GM12878 (cell line): ENCODE results near the gene PTPRN2. TPM values are rescaled to one million over a fixed set of nuclear protein-coding genes. Genes with fewer than 3 reads are reported as not detected.

Experiments
- ATAC-seq: fragments of 200-7000 bp; cut with Tn5 transposase; 3 replicates; pipeline ENCODE4 v1.9.1; 2020; ENCODE audit warnings: mild to moderate bottlenecking, moderate library complexity
- BruUV-seq: library from RNA; stranded (reverse); fragments of 400-500 nt; replicated peaks from 2 replicates; lab custom pipeline; 2021; lab: Mats Ljungman, UMichigan
- CTCF ChIA-PET: fragments of 300-600 bp; sonication (Branson Sonifier 250); formaldehyde crosslinking; extraction: SDS; loops from one replicate; lab custom pipeline; 2021; ENCODE audit warnings: inconsistent platforms; lab: Yijun Ruan, JAX
- POLR2A ChIA-PET: fragments of 350-600 bp; formaldehyde crosslinking; extraction: SDS; loops from one replicate; lab custom pipeline; 2021; ENCODE audit warnings: inconsistent platforms; lab: Charles Lee
- RAD21 ChIA-PET: fragments of 300-600 bp; sonication (Branson Sonifier 250); formaldehyde crosslinking; loops from one replicate; lab custom pipeline; 2023; ENCODE audit warnings: antibody characterized with exemption; ENCODE audit not compliant: unreplicated experiment; lab: Charles Lee
- SMC1A ChIA-PET: fragments of 300-600 bp; sonication (Branson Sonifier 250); formaldehyde crosslinking; loops from one replicate; lab custom pipeline; 2023; ENCODE audit not compliant: unreplicated experiment, uncharacterized antibody; lab: Charles Lee
- DNase-seq: peaks from one replicate; pipeline ENCODE4 v3.0.0-alpha.2; 2011; ENCODE audit warnings: low read depth, low spot score
- FAIRE-seq: peaks from 3 replicates; lab custom pipeline; 2011; peaks lifted over from hg19 to GRCh38; lab: Jason Lieb, UNC
- H2AFZ ChIP-seq: 2 replicates; pipeline ENCODE4 v1.6.0; 2011; ENCODE audit warnings: low read depth, low read length, control low read depth; ENCODE audit not compliant: control insufficient read depth
- H3K27ac ChIP-seq: 2 replicates; pipeline ENCODE4 v1.5.1; 2011; ENCODE audit warnings: control low read depth; ENCODE audit not compliant: control insufficient read depth, insufficient read depth
- H3K27me3 ChIP-seq, 2 experiments: replicated peaks in 1 of 2; 2 replicates each; pipeline versions ENCODE4 v1.6.0 to v1.6.1; 2011; ENCODE audit warnings: low read length in 1 of 2; ENCODE audit not compliant: control insufficient read depth in 2 of 2, insufficient read depth in 2 of 2
- H3K36me3 ChIP-seq, 2 experiments: 2 replicates each; pipeline ENCODE4 v1.5.1; 2011; ENCODE audit warnings: low read length in 1 of 2; ENCODE audit not compliant: control insufficient read depth in 2 of 2, insufficient read depth in 2 of 2
- H3K4me1 ChIP-seq: 2 replicates; pipeline ENCODE4 v1.6.1; 2011; ENCODE audit warnings: mild to moderate bottlenecking, low read length, moderate library complexity, mixed read lengths; ENCODE audit not compliant: control insufficient read depth, insufficient read depth
- H3K4me2 ChIP-seq: 2 replicates; pipeline ENCODE4 v1.6.0; 2011; ENCODE audit warnings: control low read depth; ENCODE audit not compliant: control insufficient read depth, insufficient read depth
- H3K4me3 ChIP-seq: fragments of 200-600 bp; sonication (generic); 2 replicates; pipeline ENCODE4 v1.5.1; 2016
- H3K79me2 ChIP-seq: 2 replicates; pipeline ENCODE4 v1.6.0; 2011; ENCODE audit warnings: low read length; ENCODE audit not compliant: control insufficient read depth, insufficient read depth
- H3K9ac ChIP-seq: 2 replicates; pipeline ENCODE4 v1.8.0; 2011; ENCODE audit warnings: low read length, control low read depth, mixed read lengths; ENCODE audit not compliant: control insufficient read depth, insufficient read depth
- H3K9me3 ChIP-seq: replicated peaks from 3 replicates; pipeline ENCODE4 v1.5.1; 2011; ENCODE audit warnings: mild to moderate bottlenecking, low read length; ENCODE audit not compliant: control insufficient read depth, insufficient read depth
- H4K20me1 ChIP-seq: 2 replicates; pipeline ENCODE4 v1.6.0; 2011; ENCODE audit not compliant: control insufficient read depth, insufficient read depth
- BACH1 ChIP-seq: fragments of 450-650 bp; IDR thresholded peaks from 2 replicates; pipeline ENCODE4 v1.6.1; 2017; ENCODE audit warnings: mild to moderate bottlenecking, borderline replicate concordance
- BCLAF1 ChIP-seq: fragments of 450-650 bp; IDR thresholded peaks from 2 replicates; pipeline ENCODE4 v1.6.1; 2017; ENCODE audit warnings: antibody characterized with exemption, mild to moderate bottlenecking, moderate library complexity
- BMI1 ChIP-seq: fragments of 450-650 bp; IDR thresholded peaks from 2 replicates; pipeline ENCODE4 v1.6.1; 2016; ENCODE audit warnings: mild to moderate bottlenecking, moderate library complexity, borderline replicate concordance
- CBFB ChIP-seq: IDR thresholded peaks from 2 replicates; pipeline ENCODE4 v1.6.1; 2016; ENCODE audit warnings: antibody characterized with exemption, low read depth
- CBX5 ChIP-seq: sonication (generic); IDR thresholded peaks from 2 replicates; pipeline ENCODE4 v1.6.1; 2016; ENCODE audit warnings: low read depth, moderate library complexity, mild to moderate bottlenecking, inconsistent platforms
- CHD1 ChIP-seq: IDR thresholded peaks from 2 replicates; pipeline ENCODE4 v1.6.1; 2012; ENCODE audit warnings: low read depth, low read length, improper control_type of control experiment
- CHD2 ChIP-seq: IDR thresholded peaks from 2 replicates; pipeline ENCODE4 v1.6.1; 2011; ENCODE audit warnings: low read depth, low read length, improper control_type of control experiment, borderline replicate concordance
- CHD4 ChIP-seq: fragments of 200-600 bp; sonication (generic); IDR thresholded peaks from 2 replicates; pipeline ENCODE4 v1.6.1; 2016; ENCODE audit warnings: mild to moderate bottlenecking
- ELK1 ChIP-seq: IDR thresholded peaks from 2 replicates; pipeline ENCODE4 v1.6.1; 2012; ENCODE audit warnings: low read depth, low read length, improper control_type of control experiment
- HDGF ChIP-seq: fragments of 450-650 bp; IDR thresholded peaks from 2 replicates; pipeline ENCODE4 v1.6.1; 2016; ENCODE audit warnings: antibody characterized with exemption
- MTA3 ChIP-seq: IDR thresholded peaks from 2 replicates; pipeline ENCODE4 v1.6.1; 2012; ENCODE audit warnings: low read length, inconsistent platforms, borderline replicate concordance
- NBN ChIP-seq: fragments of 450-650 bp; IDR thresholded peaks from 2 replicates; pipeline ENCODE4 v1.6.1; 2016
- REST ChIP-seq: IDR thresholded peaks from 2 replicates; pipeline ENCODE4 v1.6.1; 2012; ENCODE audit warnings: mild to moderate bottlenecking, low read depth, low read length
- SMARCA5 ChIP-seq: fragments of 450-650 bp; IDR thresholded peaks from 2 replicates; pipeline ENCODE4 v1.6.1; 2017; ENCODE audit warnings: mild to moderate bottlenecking
- SPI1 ChIP-seq: IDR thresholded peaks from 2 replicates; pipeline ENCODE4 v1.6.1; 2011; ENCODE audit warnings: low read depth, mild to moderate bottlenecking, low read length, moderate library complexity, borderline replicate concordance; ENCODE audit not compliant: insufficient read depth
- SUPT20H ChIP-seq: IDR thresholded peaks from 2 replicates; pipeline ENCODE4 v1.6.1; 2011; ENCODE audit warnings: low read depth, mild to moderate bottlenecking, low read length, moderate library complexity, borderline replicate concordance; ENCODE audit not compliant: control insufficient read depth
- TCF12 ChIP-seq: IDR thresholded peaks from 2 replicates; pipeline ENCODE4 v1.6.1; 2011; ENCODE audit warnings: low read depth, mild to moderate bottlenecking, low read length
- WRNIP1 ChIP-seq: IDR thresholded peaks from 2 replicates; pipeline ENCODE4 v1.6.1; 2011; ENCODE audit warnings: low read depth, low read length, improper control_type of control experiment, borderline replicate concordance
- WGBS: methylation state at CpG from one replicate; pipeline ENCODE4 v1.1.6; 2016; ENCODE audit warnings: low lambda C conversion rate; ENCODE audit not compliant: insufficient replicate concordance, insufficient coverage; ENCODE audit errors: missing lambda C conversion rate; 5-methylcytosine and 5-hydroxymethylcytosine counted together
- in situ Hi-C: fragments of 300-500 bp; cut with MboI; formaldehyde crosslinking; loops from 9 replicates; pipeline ENCODE4 v1.14.3; 2018; ENCODE audit warnings: mixed read lengths
- intact Hi-C: fragments of 100-400 bp; cut with micrococcal nuclease; formaldehyde crosslinking; loops from one replicate; pipeline ENCODE4 v1.14.2; 2022; ENCODE audit not compliant: unreplicated experiment
- polyA plus RNA-seq, 11 experiments: library from polyadenylated mRNA; depleted of rRNA in 4 of 11; unstranded in 6 of 11; stranded (reverse) in 5 of 11; fragments of >200 nt; fragmentation: Nextera tagmentation in 4 of 11; fragmentation: Illumina TruSeq in 1 of 11; extraction: Ambion mirVana in 4 of 11; extraction: Trizol in 1 of 11; gene quantifications; 1 replicate in 1 of 11; 2 replicates in 10 of 11; pipeline versions ENCODE4 v1.2.1 to v1.2.3, GENCODE V29; 2011 to 2016; ENCODE audit warnings: inconsistent platforms in 2 of 11, missing spikeins in 2 of 11, low read depth in 1 of 11
- total RNA-seq, 4 experiments: library from RNA; depleted of rRNA in 3 of 4; stranded (reverse); fragments of >200 nt in 3 of 4; fragmentation: Illumina TruSeq in 1 of 4; extraction: Trizol in 1 of 4; gene quantifications; 2 replicates each; pipeline versions ENCODE4 v1.2.1 to v1.2.3, GENCODE V29; 2013 to 2021

PTPRN2 gene
- total and polyA plus RNA-seq, 10 of the 15 experiments (the other 5 are each of a cell fraction or from before 2014, with no cell fraction given): 5.4 TPM; not detected in 9

GRCh38 chr7:157874870-157875229 is 712.8 kb downstream of the PTPRN2 start:
- Histone ChIP-seq H3K4me3 (no peak overlapping the region), H3K9me3 (no peaks in the 10 kb centered on the region; the same call in 2 of the 3 replicates), H3K27me3 (no peaks in the 10 kb centered on the region), H3K27ac (no peak overlapping the region), H2AFZ (no peak overlapping the region), H3K79me2 (no peaks in the 10 kb centered on the region), H3K4me2 (no peak overlapping the region), H3K4me1 (no peaks in the 10 kb centered on the region), H4K20me1 (no peaks in the 10 kb centered on the region), H3K9ac (no peak overlapping the region), H3K36me3 (no peaks in the 10 kb centered on the region)
- TF ChIP-seq SMARCA5 (no peak), BACH1 (no peak), MTA3 (no peak), CHD2 (no peak), TCF12 (no peak), CBFB (no peak), ELK1 (no peak), WRNIP1 (no peak), CHD4 (no peak), BMI1 (no peak), NBN (no peak), CHD1 (no peak), CBX5 (no peak), SUPT20H (no peak), SPI1 (no peak), REST (no peak), HDGF (no peak), BCLAF1 (no peak)
- BruUV-seq: no TSS peak
- ATAC-seq (no peak), DNase-seq (no peak), FAIRE-seq (no peak)
- in situ Hi-C loops: no loop called here
- ChIA-PET CTCF (no interaction called here), RAD21 (no interaction called here), POLR2A (no interaction called here), SMC1A (no interaction called here)
- 52% methylated on average over 12 of the region's 12 CpGs for WGBS
- intact Hi-C loops: no loop called here
